ENCODE results near the gene SND1.

- TF ChIP-seq ZBTB1 (tag by site-specific recombination; IDR thresholded peaks at IDR 0.05) = no peak
- no peak for TF ChIP-seq ZNF366 (tag by site-specific recombination; conservative IDR thresholded peaks at IDR 0.05)
- no peak for TF ChIP-seq CTCF (tag by site-specific recombination; IDR thresholded peaks at IDR 0.05)
- TF ChIP-seq ZFP69B (tag by site-specific recombination; IDR thresholded peaks at IDR 0.05) = no peak
- no peak for TF ChIP-seq ZNF580 (tag by site-specific recombination; IDR thresholded peaks at IDR 0.05)
- TF ChIP-seq ZNF792 (tag by site-specific recombination; IDR thresholded peaks at IDR 0.05) = no peak
- no peak for TF ChIP-seq ZNF274 (IDR thresholded peaks at IDR 0.05; ENCODE audit: low read length)
- TF ChIP-seq ZNF274 (tag by site-specific recombination; IDR thresholded peaks at IDR 0.05; ENCODE audit: borderline replicate concordance) = no peak
Measured at GRCh38 chr7:128135159-128135514, 483.1 kb downstream of the SND1 start.
